GM12878 (cell line): Measurements from ENCODE around the gene ATP1A1. TPM values are rescaled to one million over a fixed set of nuclear protein-coding genes. Genes with fewer than 3 reads are reported as not detected.

Source experiments
- ATAC-seq: fragments of 200-7000 bp; cut with Tn5 transposase; 3 replicates; pipeline ENCODE4 v1.9.1; 2020; ENCODE audit warnings: mild to moderate bottlenecking, moderate library complexity
- BruUV-seq: library from RNA; stranded (reverse); fragments of 400-500 nt; replicated peaks from 2 replicates; lab custom pipeline; 2021; lab: Mats Ljungman, UMichigan
- CTCF ChIA-PET: fragments of 300-600 bp; sonication (Branson Sonifier 250); formaldehyde crosslinking; extraction: SDS; loops from one replicate; lab custom pipeline; 2021; ENCODE audit warnings: inconsistent platforms; lab: Yijun Ruan, JAX
- POLR2A ChIA-PET: fragments of 350-600 bp; formaldehyde crosslinking; extraction: SDS; loops from one replicate; lab custom pipeline; 2021; ENCODE audit warnings: inconsistent platforms; lab: Charles Lee
- RAD21 ChIA-PET: fragments of 300-600 bp; sonication (Branson Sonifier 250); formaldehyde crosslinking; loops from one replicate; lab custom pipeline; 2023; ENCODE audit warnings: antibody characterized with exemption; ENCODE audit not compliant: unreplicated experiment; lab: Charles Lee
- SMC1A ChIA-PET: fragments of 300-600 bp; sonication (Branson Sonifier 250); formaldehyde crosslinking; loops from one replicate; lab custom pipeline; 2023; ENCODE audit not compliant: unreplicated experiment, uncharacterized antibody; lab: Charles Lee
- DNase-seq: peaks from one replicate; pipeline ENCODE4 v3.0.0-alpha.2; 2011; ENCODE audit warnings: low read depth, low spot score
- FAIRE-seq: peaks from 3 replicates; lab custom pipeline; 2011; peaks lifted over from hg19 to GRCh38; lab: Jason Lieb, UNC
- H2AFZ ChIP-seq: 2 replicates; pipeline ENCODE4 v1.6.0; 2011; ENCODE audit warnings: low read depth, low read length, control low read depth; ENCODE audit not compliant: control insufficient read depth
- H3K27ac ChIP-seq: 2 replicates; pipeline ENCODE4 v1.5.1; 2011; ENCODE audit warnings: control low read depth; ENCODE audit not compliant: control insufficient read depth, insufficient read depth
- H3K27me3 ChIP-seq, 2 experiments: replicated peaks in 1 of 2; 2 replicates each; pipeline versions ENCODE4 v1.6.0 to v1.6.1; 2011; ENCODE audit warnings: low read length in 1 of 2; ENCODE audit not compliant: control insufficient read depth in 2 of 2, insufficient read depth in 2 of 2
- H3K36me3 ChIP-seq, 2 experiments: 2 replicates each; pipeline ENCODE4 v1.5.1; 2011; ENCODE audit warnings: low read length in 1 of 2; ENCODE audit not compliant: control insufficient read depth in 2 of 2, insufficient read depth in 2 of 2
- H3K4me1 ChIP-seq: 2 replicates; pipeline ENCODE4 v1.6.1; 2011; ENCODE audit warnings: mild to moderate bottlenecking, low read length, moderate library complexity, mixed read lengths; ENCODE audit not compliant: control insufficient read depth, insufficient read depth
- H3K4me2 ChIP-seq: 2 replicates; pipeline ENCODE4 v1.6.0; 2011; ENCODE audit warnings: control low read depth; ENCODE audit not compliant: control insufficient read depth, insufficient read depth
- H3K4me3 ChIP-seq: fragments of 200-600 bp; sonication (generic); 2 replicates; pipeline ENCODE4 v1.5.1; 2016
- H3K79me2 ChIP-seq: 2 replicates; pipeline ENCODE4 v1.6.0; 2011; ENCODE audit warnings: low read length; ENCODE audit not compliant: control insufficient read depth, insufficient read depth
- H3K9ac ChIP-seq: 2 replicates; pipeline ENCODE4 v1.8.0; 2011; ENCODE audit warnings: low read length, control low read depth, mixed read lengths; ENCODE audit not compliant: control insufficient read depth, insufficient read depth
- H3K9me3 ChIP-seq: replicated peaks from 3 replicates; pipeline ENCODE4 v1.5.1; 2011; ENCODE audit warnings: mild to moderate bottlenecking, low read length; ENCODE audit not compliant: control insufficient read depth, insufficient read depth
- H4K20me1 ChIP-seq: 2 replicates; pipeline ENCODE4 v1.6.0; 2011; ENCODE audit not compliant: control insufficient read depth, insufficient read depth
- CEBPB ChIP-seq, 2 experiments: fragments of 150-350 bp in 1 of 2; IDR thresholded peaks; 2 replicates each; pipeline ENCODE4 v1.6.1; 2012 to 2014; ENCODE audit warnings: low read depth in 2 of 2, low read length in 2 of 2, borderline replicate concordance in 1 of 2, inconsistent platforms in 1 of 2
- POLR2A ChIP-seq: IDR thresholded peaks from 2 replicates; pipeline ENCODE4 v1.6.1; 2011; ENCODE audit warnings: low read depth, mild to moderate bottlenecking, low read length
- SRF ChIP-seq, 2 experiments: IDR thresholded peaks; 2 replicates each; pipeline ENCODE4 v1.6.1; 2011; ENCODE audit warnings: low read depth in 2 of 2, low read length in 2 of 2, mild to moderate bottlenecking in 1 of 2, moderate library complexity in 1 of 2
- WGBS: methylation state at CpG from one replicate; pipeline ENCODE4 v1.1.6; 2016; ENCODE audit warnings: low lambda C conversion rate; ENCODE audit not compliant: insufficient replicate concordance, insufficient coverage; ENCODE audit errors: missing lambda C conversion rate; 5-methylcytosine and 5-hydroxymethylcytosine counted together
- in situ Hi-C: fragments of 300-500 bp; cut with MboI; formaldehyde crosslinking; loops from 9 replicates; pipeline ENCODE4 v1.14.3; 2018; ENCODE audit warnings: mixed read lengths
- intact Hi-C: fragments of 100-400 bp; cut with micrococcal nuclease; formaldehyde crosslinking; loops from one replicate; pipeline ENCODE4 v1.14.2; 2022; ENCODE audit not compliant: unreplicated experiment
- polyA plus RNA-seq, 11 experiments: library from polyadenylated mRNA; depleted of rRNA in 4 of 11; unstranded in 6 of 11; stranded (reverse) in 5 of 11; fragments of >200 nt; fragmentation: Nextera tagmentation in 4 of 11; fragmentation: Illumina TruSeq in 1 of 11; extraction: Ambion mirVana in 4 of 11; extraction: Trizol in 1 of 11; gene quantifications; 1 replicate in 1 of 11; 2 replicates in 10 of 11; pipeline versions ENCODE4 v1.2.1 to v1.2.3, GENCODE V29; 2011 to 2016; ENCODE audit warnings: inconsistent platforms in 2 of 11, missing spikeins in 2 of 11, low read depth in 1 of 11
- total RNA-seq, 4 experiments: library from RNA; depleted of rRNA in 3 of 4; stranded (reverse); fragments of >200 nt in 3 of 4; fragmentation: Illumina TruSeq in 1 of 4; extraction: Trizol in 1 of 4; gene quantifications; 2 replicates each; pipeline versions ENCODE4 v1.2.1 to v1.2.3, GENCODE V29; 2013 to 2021
- TF ChIP-seq, protein P1 (sequence below): IDR thresholded peaks from 2 replicates; pipeline ENCODE4 v1.6.1; 2011; ENCODE audit warnings: mild to moderate bottlenecking, low read depth, low read length, moderate library complexity; ENCODE audit not compliant: insufficient replicate concordance

Gene ATP1A1
- total and polyA plus RNA-seq, 10 of the 15 experiments (the other 5 are each of a cell fraction or from before 2014, with no cell fraction given), result 113 to 566 (median 313) TPM

- TF ChIP-seq CEBPB (IDR thresholded peaks at IDR 0.05; ENCODE audit: borderline replicate concordance in 1 of 2, low read depth in 2 of 2, low read length in 2 of 2), result no peak
- no peak for TF ChIP-seq SRF (IDR thresholded peaks at IDR 0.05; ENCODE audit: low read depth in 2 of 2, low read length in 2 of 2)
- TF ChIP-seq, protein P1, sequence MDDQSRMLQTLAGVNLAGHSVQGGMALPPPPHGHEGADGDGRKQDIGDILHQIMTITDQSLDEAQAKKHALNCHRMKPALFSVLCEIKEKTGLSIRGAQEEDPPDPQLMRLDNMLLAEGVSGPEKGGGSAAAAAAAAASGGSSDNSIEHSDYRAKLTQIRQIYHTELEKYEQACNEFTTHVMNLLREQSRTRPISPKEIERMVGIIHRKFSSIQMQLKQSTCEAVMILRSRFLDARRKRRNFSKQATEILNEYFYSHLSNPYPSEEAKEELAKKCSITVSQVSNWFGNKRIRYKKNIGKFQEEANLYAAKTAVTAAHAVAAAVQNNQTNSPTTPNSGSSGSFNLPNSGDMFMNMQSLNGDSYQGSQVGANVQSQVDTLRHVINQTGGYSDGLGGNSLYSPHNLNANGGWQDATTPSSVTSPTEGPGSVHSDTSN, result no peak
Measured at GRCh38 chr1:116359060-116359830, 13.8 kb upstream of the ATP1A1 start (continued).

- RAD21 ChIA-PET, result interaction anchor here (0.9 to 3.9 kb wide), 3 partner anchors 30 to 139 kb away, joined by 3 to 40 read pairs (median 6); no protein-coding TSS in a partner anchor
Measured at GRCh38 chr1:116359871-116360270, 13.2 kb upstream of the ATP1A1 start.

More at GRCh38 chr1:116359871-116360270, 13.2 kb upstream of the ATP1A1 start:
- DNase-seq (no peak), ATAC-seq (peak; percentile 55)
- Histone ChIP-seq H3K4me2 (no peak overlapping the region), H3K4me1 (no peaks in the 10 kb centered on the region), H3K36me3 (no peaks in the 10 kb centered on the region), H3K27ac (no peak overlapping the region), H3K4me3 (no peak overlapping the region), H3K79me2 (no peaks in the 10 kb centered on the region), H2AFZ (no peak overlapping the region), H4K20me1 (no peaks in the 10 kb centered on the region), H3K9me3 (no peaks in the 10 kb centered on the region), H3K9ac (no peak overlapping the region)
- SMC1A ChIA-PET, result interaction anchor here (0.6 to 3.7 kb wide), 11 partner anchors 23 to 1716 kb away, joined by 3 to 39 read pairs (median 4); no protein-coding TSS in a partner anchor
- intact Hi-C loops, result loop anchor here (1.0 kb wide), 1 partner anchor 125 kb away; no protein-coding TSS in a partner anchor
- CTCF ChIA-PET, result interaction anchor here (0.7 to 3.7 kb wide), 10 partner anchors 23 to 221 kb away, joined by 3 to 75 read pairs (median 5); no protein-coding TSS in a partner anchor
- no peak for TF ChIP-seq POLR2A
- TF ChIP-seq, all 136 proteins: peak for 0
- in situ Hi-C loops, result loop anchor here (5.0 kb wide), 1 partner anchor 122 kb away; no protein-coding TSS in a partner anchor
- POLR2A ChIA-PET, result interaction anchor here (1.1 kb wide), 1 partner anchor 16 kb away, joined by 3 read pairs; no protein-coding TSS in a partner anchor
- WGBS, result 88% methylated on average over 1 of the region's 1 CpG
- BruUV-seq, result no TSS peak
- no peaks in the 10 kb centered on the region for H3K27me3 ChIP-seq
- FAIRE-seq, result no peak
